ENCODE measurements around the gene HOTAIR.

DNA sequence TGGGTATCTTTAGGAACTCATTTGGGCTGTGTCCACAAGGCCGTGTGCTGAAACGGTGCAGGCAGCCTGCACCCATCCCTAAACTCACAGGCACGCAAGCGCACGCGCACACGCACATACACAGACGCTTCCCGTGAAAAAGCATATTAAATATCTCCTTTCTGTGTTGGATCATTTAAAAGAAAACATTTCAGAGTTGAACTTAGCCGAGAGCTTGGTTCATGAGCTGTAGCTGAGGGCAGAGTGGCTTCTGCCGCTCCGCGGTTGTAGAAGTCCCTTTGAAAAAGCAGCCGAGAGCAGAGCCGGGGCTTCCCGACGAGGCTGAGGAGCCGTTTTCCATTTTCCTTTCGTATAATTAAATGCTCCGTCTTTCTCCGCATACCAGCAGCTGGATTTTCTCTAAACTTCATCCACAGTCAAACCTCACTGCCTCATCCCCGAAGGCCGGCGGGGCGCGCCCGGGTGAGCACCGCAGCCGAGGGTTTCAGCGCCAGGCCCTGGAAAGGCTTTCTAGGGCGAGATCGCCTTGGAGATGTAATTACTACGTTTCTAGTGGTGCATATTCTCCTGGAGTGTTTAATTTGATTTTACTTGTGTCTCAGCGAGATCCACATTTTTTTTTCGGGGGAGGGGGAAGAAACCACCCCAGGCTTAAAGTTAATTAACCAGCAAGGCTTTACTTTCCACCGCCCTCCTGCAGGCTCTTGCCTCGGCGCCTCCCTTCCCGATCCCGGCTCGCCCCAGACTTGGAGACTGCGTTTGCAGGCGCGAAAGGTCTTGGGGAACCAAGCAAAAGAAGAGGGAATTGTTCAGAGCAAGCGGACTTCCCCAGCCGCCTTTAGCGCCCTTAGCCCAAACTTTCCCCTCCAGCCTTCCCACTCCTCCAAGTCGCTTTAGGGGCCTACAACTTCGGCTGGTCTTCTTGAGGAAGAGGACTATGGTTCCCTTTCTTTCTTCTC lies 39.1 kb downstream of the HOTAIR start:
- TF ChIP-seq, protein P1, sequence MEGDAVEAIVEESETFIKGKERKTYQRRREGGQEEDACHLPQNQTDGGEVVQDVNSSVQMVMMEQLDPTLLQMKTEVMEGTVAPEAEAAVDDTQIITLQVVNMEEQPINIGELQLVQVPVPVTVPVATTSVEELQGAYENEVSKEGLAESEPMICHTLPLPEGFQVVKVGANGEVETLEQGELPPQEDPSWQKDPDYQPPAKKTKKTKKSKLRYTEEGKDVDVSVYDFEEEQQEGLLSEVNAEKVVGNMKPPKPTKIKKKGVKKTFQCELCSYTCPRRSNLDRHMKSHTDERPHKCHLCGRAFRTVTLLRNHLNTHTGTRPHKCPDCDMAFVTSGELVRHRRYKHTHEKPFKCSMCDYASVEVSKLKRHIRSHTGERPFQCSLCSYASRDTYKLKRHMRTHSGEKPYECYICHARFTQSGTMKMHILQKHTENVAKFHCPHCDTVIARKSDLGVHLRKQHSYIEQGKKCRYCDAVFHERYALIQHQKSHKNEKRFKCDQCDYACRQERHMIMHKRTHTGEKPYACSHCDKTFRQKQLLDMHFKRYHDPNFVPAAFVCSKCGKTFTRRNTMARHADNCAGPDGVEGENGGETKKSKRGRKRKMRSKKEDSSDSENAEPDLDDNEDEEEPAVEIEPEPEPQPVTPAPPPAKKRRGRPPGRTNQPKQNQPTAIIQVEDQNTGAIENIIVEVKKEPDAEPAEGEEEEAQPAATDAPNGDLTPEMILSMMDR (conservative IDR thresholded peaks at IDR 0.05 in 1 of 2, IDR thresholded peaks at IDR 0.05 in 1 of 2; ENCODE audit: extremely low read depth in 1 of 2, insufficient read depth in 1 of 2, low read depth in 1 of 2, low read length in 2 of 2): no peak
- TF ChIP-seq EZH2 (IDR thresholded peaks at IDR 0.05; ENCODE audit: borderline replicate concordance, low read length): no peak

Data from mammary epithelial cell (primary cell).